CD4-positive, alpha-beta T cell treated with Interferon gamma for 1 hour (primary cell): ENCODE results near the gene RNU6-7.

Source experiments
- DNase-seq: peaks from one replicate; pipeline ENCODE4 v3.0.0-alpha.2; 2020

Gene RNU6-7

DNA sequence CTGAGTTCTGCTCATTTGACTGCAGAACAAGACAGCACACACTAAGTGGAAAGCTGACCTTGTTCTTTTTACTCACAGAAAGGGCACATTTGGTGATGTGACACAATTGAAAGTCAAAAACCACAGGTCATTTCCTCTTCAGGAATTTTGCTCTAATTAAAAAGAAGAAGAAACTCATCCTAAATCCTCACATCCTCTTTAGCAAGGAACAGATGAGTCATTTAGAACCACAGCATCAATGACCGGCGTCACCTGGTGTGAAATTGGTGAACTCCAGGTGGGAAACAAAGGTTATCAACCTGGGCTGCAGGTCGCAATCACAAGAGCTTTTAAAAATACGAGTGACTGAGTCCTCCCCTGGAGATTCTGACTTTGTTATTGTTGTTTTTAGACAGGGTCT lies 4.1 kb downstream of the RNU6-7 start:
- no peak for DNase-seq

DNA sequence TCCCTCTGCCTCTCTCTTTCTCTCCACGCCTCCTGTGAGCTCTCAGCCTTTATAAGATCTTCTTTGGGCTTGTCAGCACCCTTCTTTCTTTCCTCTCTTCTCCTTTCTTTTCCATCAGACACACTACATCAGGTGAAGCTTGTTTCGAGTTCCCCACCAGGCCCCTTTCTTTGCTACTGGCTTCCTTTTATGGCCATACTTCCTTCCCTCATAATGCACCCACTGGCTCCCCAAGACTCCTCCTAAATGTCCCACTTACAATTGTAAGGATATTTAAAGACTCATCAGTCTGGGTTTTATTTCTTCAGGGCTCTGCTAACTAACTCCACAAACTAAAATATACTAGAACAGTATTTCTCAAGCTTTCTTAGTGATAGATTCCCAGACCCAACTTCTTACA lies 4.7 kb downstream of the RNU6-7 start:
- no peak for DNase-seq

DNA sequence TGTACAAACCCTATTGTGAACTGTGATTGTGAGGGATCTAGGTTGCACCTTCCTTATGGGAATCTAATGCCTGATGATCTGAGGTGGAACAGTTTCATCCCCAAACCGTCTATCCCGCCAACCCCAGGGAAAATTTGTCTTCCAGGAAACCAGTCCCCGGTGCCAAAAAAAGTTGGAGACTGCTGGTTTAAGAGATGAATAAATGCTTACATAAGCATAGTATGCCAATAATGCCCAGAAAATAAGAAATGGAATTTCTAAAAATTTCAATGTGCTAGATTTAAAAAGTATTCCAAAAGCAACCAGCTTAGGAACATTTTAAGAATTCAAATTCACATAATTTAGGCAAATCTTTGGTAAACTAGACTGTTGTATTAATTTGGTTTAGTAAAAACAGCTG lies 6.6 kb downstream of the RNU6-7 start:
- DNase-seq, result no peak

DNA sequence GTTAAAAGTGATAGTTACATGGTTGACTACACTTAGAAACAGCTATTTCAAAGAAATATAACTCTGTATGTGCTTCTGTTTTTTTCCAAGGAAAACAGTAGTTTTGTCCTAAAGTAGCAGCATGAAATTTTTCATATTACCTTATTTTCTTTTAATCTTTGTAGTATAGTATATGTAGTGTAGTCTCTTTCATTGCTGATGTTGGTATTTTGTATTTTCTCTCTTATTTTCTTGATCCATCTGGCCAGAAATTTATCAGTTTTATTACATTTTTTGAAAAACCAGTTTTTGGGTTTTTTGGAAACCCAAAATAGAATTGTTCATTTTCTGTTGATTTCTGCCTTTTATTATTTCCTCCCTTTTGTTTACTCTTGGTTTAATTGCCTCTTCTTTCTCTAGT lies 7.6 kb downstream of the RNU6-7 start:
- DNase-seq, result no peak

- DNase-seq, result no peak
These were observed 9.2 kb downstream of the RNU6-7 start for GRCh38 chr14:32211068-32211404.

DNA sequence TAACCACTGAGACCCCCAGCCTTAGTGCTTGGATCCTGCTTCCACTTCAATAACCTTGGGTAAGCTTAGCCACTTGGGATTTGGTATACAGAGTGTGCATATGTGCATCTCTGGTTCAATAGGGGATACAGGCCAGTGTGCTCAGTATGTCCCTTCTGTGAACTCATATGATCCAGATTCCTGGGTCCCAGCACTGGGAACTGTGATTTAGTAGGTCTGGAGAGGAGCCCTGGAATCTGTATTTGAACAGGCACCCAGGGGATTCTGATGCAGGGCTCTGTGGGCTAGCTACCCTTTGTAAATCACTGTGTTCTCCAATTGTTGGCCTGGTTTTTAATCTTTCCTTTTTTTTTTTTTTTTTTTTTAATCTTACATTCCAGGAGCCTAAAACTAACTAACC lies 11.0 kb downstream of the RNU6-7 start:
- no peak for DNase-seq

GRCh38 chr14:32217301-32217700 lies 15.5 kb downstream of the RNU6-7 start:
- no peak for DNase-seq

GRCh38 chr14:32224737-32225377 lies 23.0 kb downstream of the RNU6-7 start:
- no peak for DNase-seq

DNA sequence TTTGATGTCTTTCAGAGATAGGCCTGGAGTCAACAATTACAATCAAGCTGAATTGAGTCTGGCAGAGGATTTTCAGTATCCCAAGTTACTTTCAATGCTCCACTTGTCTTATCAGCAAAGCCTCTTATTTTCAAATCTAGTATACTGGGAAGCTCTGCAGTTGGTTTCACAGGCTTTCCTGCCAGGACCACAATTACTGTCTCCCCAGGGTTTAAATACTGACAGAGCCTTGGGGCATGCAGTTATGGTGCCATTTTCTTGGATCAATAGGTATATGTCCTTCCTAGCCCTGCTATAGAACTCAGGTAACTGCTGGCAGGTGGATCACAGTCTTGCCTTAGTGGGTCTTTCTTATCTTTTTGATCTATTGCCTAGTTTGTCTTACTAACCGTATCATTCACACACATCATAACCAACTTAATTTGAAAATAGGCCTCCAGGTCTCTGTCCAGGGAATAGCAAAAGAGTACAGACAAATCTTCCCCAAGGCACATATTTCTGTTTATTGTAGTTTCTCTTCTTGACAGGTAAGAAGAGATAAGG lies 23.6 kb downstream of the RNU6-7 start:
- no peak for DNase-seq

DNA sequence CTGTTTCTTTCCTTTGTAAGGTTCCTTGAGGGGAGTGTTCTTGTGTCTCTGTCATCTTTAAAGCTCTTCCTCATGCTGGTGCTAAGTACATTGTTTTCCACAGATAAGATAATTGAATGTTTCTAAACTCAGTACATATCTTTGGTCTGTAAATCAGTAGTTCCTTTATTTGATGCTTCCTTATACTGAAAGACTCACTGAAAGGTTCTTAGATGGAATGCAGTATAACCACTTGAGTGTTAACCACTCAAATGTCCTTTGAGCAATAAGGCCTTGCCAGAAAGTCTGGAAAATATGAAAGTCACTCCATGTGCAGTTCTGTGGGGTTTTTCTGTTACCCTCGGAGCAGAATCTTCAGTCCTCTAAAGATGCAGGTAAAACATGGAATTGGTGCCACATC lies 24.2 kb downstream of the RNU6-7 start:
- no peak for DNase-seq

DNA sequence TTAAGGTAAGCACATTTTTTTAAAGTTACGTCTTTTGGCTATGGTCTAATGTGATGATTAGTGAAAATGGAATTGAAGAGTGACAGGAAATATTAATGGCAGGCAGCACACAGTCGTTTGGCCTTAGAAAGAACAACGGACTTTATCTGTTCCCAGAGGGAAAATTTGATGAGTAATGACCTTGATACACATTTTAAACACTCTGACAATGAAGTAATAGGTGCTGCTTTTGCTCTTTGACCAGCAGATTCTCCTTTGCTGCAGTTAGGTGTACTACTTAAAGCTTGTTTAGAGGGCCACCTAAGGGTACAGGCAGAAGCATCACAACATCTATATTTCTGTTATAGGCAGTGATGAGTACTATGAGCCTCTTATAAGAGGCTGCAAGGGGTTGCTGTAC lies 28.3 kb downstream of the RNU6-7 start:
- DNase-seq, result no peak

DNA sequence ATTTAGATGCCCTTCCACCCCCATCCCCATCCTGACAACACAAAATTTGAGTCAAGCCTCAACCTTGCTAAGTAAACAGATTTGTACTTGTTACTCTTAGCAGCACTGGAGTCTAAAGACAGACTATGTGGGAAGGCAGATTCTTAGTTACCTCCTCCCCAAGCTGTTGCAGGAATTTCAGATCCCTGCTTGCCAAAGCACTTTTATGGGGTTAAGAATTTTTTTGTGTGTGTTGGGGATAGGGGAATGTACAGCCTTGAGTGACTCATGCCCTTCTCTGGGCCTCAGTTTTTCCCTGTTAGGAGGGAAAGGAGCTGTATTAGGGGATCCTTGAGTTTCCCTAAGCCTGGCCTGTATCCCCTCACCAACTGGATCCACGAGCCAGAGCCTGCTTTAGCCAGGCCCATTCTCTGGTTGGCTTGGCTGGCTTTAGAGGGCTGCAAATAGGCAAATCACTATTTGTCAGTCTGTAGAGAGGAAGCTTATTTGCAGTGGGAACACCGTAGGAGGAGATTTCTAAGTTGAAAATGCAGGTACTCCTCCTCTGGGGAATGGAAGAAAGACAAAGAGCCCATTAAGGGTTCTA lies 28.9 kb downstream of the RNU6-7 start:
- no peak for DNase-seq

- no peak for DNase-seq
These were observed 30.6 kb downstream of the RNU6-7 start for GRCh38 chr14:32232481-32232880.

DNA sequence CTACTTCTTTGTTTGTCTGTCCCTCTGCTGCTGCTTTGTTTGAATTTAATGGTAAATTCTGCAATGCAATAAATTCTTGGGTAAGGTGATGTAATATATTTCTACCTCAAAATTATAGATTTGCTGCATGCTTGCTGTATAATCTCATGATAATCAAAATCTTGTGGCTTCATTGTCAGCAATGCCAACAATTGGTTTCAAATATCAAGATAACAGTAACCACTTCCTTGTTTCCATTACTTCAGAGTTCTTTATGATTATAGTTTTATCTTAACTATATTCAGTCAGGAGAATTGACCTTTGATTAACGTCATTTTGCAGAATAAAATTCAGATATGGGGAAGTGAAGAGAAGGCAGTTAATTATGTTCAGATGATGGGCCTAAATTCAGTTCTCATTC lies 31.4 kb downstream of the RNU6-7 start:
- DNase-seq, result no peak

- DNase-seq, result no peak
These were observed 42.6 kb downstream of the RNU6-7 start for GRCh38 chr14:32244404-32244803.

DNA sequence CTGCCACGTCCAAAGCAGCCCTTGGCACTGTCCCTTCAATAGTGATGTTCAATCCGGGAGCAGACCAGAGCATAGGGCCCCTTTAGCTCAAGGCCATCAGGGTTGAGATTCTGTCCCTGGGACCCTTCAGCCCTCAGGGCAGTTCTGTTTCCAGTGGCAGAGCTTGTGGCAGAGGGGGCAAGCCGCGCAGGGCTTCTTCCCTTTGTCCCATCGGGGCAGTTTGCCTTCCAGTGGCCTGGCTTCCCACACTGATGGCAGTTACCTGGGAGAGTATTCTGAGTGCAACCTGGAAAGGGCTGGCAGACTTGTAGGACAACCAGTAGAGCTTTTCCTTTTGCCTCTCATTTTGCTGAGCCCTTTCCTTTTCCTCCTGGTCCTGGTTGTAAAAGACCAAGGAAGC lies 44.9 kb downstream of the RNU6-7 start:
- no peak for DNase-seq

- DNase-seq, result no peak
These were observed 47.5 kb downstream of the RNU6-7 start for GRCh38 chr14:32249371-32249770.

GRCh38 chr14:32249780-32250179 lies 47.9 kb downstream of the RNU6-7 start:
- no peak for DNase-seq

- DNase-seq, result no peak
These were observed 48.8 kb downstream of the RNU6-7 start for GRCh38 chr14:32250681-32251080.

GRCh38 chr14:32251530-32251929 lies 49.7 kb downstream of the RNU6-7 start:
- DNase-seq, result no peak
